Measurements from ENCODE around the gene TTC21A.
"Not testable (repeated sequence)": the region's sequence is repeated elsewhere in the genome, so short reads cannot be mapped to it uniquely, and the experiment has no call there.

The TTC21A gene

GRCh38 chr3:39154280-39155021 is 47.0 kb downstream of the TTC21A start:
- DNase-seq (ENCODE audit: low read depth) = no peak

GRCh38 chr3:39156421-39156820 is 48.9 kb downstream of the TTC21A start:
- no peak for DNase-seq (ENCODE audit: low read depth)

GRCh38 chr3:39157359-39157758 is 49.9 kb downstream of the TTC21A start:
- DNase-seq (ENCODE audit: low read depth) = no peak

DNA sequence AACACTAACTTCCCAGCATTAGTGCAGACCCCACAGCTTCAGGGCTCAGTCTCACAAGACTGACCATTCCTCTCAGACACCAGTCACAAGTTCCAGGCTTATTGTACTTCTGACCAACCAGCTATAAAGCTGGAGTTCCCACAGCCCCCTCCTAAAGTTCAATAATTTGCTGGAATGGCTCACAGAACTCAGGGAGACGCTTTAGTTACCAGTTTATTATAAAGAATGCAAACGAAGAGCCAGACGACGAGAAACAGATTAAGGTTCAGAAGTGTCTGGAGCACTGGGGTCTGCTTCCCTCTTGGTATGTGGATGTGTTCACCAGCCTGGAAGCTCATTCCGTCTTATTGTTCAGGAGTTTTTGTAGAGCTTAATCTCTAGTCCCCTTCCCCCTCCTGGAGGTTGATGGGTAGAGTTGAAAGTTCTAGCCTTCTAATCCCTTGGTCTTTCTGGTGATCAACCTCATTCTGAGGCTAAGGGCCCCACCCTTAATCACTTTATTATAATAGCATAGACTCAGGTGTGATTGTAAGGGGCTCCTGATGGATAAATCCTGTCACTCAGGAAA is 50.8 kb downstream of the TTC21A start:
- DNase-seq (ENCODE audit: low read depth) = no peak

DNA sequence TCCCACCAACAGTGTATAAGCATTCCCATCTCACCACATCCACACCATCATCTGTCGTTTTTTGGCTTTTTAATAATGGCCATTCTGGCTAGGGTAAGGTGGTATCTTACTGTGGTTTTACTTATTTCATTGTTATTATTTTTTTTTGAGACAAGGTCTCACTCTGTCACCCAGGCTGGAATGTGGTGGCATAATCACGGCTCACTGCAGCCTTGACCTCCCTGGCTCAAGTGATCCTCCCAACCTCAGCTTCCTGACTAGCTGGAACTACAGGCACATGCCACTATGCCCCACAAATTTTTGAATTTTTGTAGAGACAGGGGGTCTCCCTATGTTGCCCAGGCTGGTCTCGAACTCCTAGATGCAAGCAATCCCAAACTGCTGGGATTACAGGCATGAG is 56.9 kb downstream of the TTC21A start:
- DNase-seq (ENCODE audit: low read depth) = no peak

DNA sequence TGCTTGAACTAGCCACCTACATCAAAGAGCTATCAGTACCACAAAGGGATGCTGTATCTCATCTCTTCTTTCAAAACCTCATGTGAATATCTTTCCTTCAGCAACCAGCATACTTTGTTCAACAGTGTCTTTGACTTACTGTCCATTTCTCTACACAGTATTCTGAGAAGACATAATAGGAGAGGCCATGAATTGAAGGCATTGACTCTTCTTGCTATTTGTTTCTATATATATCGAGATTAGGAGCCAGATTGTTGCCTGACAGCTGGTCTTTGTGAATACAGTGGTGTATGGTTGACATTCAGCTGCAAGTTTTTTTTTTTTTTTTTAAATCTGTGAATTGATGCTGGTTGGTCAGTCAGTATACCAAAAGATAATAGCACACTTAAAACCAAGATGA is 58.0 kb downstream of the TTC21A start:
- DNase-seq (ENCODE audit: low read depth) = no peak

GRCh38 chr3:39166134-39166710 is 58.7 kb downstream of the TTC21A start:
- DNase-seq (ENCODE audit: low read depth) = no peak

- no peak for DNase-seq (ENCODE audit: low read depth)
Measured at GRCh38 chr3:39166932-39167532, 59.6 kb downstream of the TTC21A start.

DNA sequence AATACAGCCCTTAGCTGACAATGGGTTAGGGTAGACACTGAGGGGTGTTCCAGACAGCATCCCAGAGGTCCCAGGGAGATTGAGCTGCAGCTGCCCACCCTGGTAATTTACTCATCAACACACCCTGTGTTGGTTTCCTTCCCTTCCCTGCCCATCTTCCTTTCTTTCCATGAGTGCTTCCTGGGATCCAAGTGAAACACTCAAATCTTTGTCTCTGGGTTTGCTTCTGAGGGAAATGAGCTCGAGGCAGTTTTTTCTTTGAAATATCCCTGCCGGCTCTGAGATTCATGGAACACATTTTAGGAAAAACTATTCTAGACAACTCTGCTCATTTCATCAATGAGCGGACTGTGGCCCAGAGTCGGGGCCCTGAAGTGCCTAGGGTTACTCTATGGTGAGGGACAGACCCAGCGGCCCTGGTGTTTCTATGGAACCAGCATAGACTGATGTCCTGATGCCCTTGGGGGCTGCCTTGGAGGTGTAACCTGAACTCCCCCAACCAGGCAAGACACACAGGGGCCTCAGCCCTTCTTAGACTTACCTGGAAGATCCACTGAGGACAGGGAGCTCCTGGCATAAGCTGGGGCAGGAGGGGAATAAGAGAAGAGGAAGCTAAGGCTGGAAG is 60.8 kb downstream of the TTC21A start:
- DNase-seq (ENCODE audit: low read depth) = no peak

GRCh38 chr3:39169712-39170111 is 62.2 kb downstream of the TTC21A start:
- no peak for DNase-seq (ENCODE audit: low read depth)

DNA sequence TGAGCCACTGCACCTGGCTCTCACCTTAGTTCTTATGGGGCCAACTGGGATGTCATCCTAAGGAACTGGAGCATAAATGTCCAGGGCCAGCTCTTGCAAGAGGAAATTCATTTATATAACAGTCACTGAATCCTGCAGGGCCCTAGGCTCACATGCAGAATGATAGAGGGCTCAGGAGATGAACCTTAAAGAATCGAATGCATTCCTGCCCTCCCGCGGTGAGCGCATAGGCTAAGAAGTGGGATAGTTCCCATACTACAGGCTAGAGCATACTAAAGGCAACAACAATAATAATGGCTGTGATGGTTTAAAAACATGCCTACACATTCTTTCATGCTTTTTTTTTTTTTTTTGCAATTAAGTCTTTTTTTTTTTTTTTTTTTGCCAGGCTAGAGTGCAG is 63.0 kb downstream of the TTC21A start:
- no peak for DNase-seq (ENCODE audit: low read depth)

DNA sequence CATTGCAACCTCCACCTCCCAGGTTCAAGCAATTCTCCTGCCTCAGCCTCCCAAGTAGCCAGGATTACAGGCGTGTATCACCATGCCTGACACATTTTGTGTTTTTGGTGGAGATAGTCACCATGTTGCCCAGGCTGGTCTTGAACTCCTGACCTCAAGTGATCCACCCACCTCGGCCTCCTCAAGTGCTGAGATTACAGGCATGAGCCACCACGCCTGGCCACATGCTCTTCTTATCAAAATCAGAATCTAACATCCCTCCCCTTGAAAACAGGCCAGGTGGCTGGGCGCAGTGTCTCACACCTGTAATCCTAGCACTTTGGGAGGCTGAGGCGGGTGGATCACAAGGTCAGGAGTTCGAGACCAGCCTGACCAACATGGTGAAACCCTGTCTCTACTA is 63.4 kb downstream of the TTC21A start:
- DNase-seq (ENCODE audit: low read depth) = not testable (repeated sequence)

DNA sequence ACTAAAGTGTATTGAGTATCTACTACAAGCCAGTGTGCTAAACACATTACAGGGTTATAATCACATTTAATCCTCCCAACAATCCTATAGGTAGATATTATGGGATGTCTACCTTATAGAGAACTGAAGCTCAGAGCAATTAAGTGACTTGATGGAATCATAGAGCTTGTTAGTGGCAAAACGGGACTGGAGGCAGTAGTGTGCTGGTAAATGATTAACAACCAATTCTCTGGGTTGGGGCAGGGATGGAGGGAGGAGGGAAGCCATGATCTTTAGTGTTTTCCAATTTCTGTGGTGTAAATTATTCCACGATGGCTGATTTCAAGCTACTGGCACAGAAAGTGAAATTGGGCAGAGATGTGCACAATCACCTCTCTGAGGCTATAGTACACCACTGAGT is 64.4 kb downstream of the TTC21A start:
- DNase-seq (ENCODE audit: low read depth) = no peak

GRCh38 chr3:39173318-39174125 is 66.0 kb downstream of the TTC21A start:
- no peak for DNase-seq (ENCODE audit: low read depth)

DNA sequence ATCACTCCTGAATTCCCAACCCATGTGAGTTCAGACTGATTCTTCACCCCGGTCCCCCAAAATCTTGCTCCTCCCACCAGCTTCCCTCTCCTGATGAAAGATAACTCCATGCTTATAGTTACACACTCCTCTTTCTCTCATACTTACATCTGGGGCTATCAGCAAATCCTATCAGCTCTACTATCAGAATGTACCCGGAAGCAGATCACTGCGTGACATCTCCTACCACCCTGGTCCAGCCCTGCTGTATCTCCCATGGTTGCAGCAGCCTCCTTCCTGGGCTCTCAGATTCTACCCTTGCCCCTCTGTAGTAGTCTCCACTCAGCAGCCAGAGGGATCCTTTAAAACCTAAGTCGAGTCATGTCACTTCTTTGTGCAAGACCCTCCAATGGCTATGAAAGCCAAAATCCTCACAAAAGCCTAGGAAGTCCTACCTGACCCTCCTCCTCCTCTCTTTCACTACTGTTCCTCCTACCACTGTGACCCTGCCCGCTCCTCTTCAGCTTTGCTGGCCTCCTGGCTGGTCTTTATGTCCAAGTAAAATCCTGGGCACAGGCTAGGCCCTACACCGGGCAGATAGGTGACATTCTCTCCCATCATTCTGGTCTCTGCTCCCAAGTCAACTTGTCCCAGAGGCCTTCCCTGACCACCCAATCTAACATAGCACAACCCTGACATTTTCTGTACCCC is 68.7 kb downstream of the TTC21A start:
- no peak for DNase-seq (ENCODE audit: low read depth)

- DNase-seq (ENCODE audit: low read depth) = peak; percentile 39
Measured at GRCh38 chr3:39177708-39178332, 70.3 kb downstream of the TTC21A start.

DNA sequence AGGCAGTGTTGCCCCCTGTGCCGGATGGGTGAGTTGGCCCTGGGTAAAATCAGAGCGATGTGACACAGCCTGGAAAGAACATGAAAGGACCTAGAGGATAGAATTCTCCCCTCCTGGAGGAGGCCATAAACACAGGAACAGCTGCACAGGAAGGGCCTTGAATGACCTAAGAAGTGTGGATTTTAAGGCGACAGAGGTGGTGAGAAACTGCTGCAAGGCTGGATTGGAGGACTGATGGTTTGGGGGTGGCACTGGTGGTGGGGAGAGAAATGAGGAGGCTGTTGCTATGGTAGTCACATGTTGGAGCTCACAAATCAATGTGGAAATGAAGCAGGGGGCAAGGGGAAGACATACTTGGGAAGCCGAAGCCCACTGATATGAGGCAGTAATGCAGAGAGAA is 71.1 kb downstream of the TTC21A start:
- no peak for DNase-seq (ENCODE audit: low read depth)

- DNase-seq (ENCODE audit: low read depth) = no peak
Measured at GRCh38 chr3:39180183-39180545, 72.7 kb downstream of the TTC21A start.

GRCh38 chr3:39180546-39181346 is 73.3 kb downstream of the TTC21A start:
- peak; percentile 78 for DNase-seq (ENCODE audit: low read depth)

All from stimulated activated CD8-positive, alpha-beta memory T cell treated with anti-CD3 and anti-CD28 coated beads, Interleukin-12 subunit alpha, Interleukin-12 subunit beta, amount 100 ng/mL, for 1 hour (primary cell).